ENCODE measurements around the gene ARPC4.

GRCh38 chr3:9809239-9809614, 16.3 kb downstream of the ARPC4 start:
- TF ChIP-seq CTCF (IDR thresholded peaks at IDR 0.05 in 4 of 5, conservative IDR thresholded peaks at IDR 0.05 in 1 of 5) (no peak), POLR2A (IDR thresholded peaks at IDR 0.05) (no peak)

All from gastrocnemius medialis (tissue), 4 donors.